ENCODE measurements around the gene ATP5F1E.

The ATP5F1E gene

DNA sequence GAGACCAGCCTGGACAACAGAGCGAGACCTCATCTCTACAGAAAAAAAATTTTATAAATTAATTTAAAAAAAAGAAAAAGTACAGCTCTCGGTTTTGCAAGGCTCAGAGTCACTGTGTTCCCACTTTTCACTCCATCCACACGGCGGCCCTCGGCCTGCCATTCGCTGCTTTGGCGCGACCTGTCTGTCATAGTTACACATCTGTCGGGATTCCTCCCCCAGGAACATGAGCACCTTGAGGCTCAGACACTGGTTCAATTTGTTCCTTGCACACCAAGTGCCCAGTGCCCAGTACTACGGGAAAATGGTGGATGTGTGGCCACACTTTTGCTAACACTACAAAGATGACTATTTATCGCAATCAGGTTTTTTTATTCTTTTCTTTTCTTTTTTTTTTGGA is 33.5 kb downstream of the ATP5F1E start:
- Histone ChIP-seq H3K4me1 (ENCODE audit: control insufficient read depth, insufficient read depth, low read length) (no peaks in the 10 kb centered on the region), H3K9ac (ENCODE audit: low read length) (no peak overlapping the region), H3K36me3 (ENCODE audit: control insufficient read depth, insufficient read depth, low read length) (peaks cover 42% of the 10 kb centered on the region), H3K4me3 (ENCODE audit: low read length) (no peak overlapping the region), H3K27me3 (ENCODE audit: control insufficient read depth, insufficient read depth, low read length) (no peaks in the 10 kb centered on the region), H3K27ac (ENCODE audit: low read depth, low read length) (no peak overlapping the region)

DNA sequence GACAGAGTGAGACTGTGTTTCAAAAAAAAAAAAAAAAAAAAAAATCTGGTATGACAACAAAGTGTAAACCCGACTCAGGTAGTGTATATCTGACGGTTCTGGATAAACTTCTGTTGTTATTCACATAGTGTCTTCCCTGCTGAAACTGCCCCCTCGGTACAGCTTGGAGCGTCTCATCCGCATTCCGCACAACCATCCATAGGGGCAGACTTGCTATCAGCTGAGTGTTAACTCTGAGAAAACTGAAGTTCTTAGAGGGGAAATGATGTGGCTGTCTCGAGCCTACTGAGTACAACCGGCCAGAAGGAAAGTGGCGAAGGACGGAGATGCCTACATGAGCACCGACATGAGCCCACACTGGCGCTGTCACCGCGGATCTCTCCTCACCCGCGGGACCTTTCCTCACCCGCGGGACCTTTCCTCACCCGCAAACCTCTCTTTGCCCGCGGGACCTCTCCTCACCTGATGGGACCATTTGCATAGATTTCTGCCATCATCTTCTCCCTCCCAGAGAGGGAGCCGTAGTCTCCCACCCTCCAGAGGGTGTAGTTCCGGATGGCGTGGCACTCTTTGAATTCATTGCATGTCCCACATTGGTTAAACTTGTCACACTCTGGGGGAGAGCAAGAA is 34.9 kb downstream of the ATP5F1E start:
- Histone ChIP-seq H3K27ac (ENCODE audit: low read depth, low read length) (no peak overlapping the region), H3K9ac (ENCODE audit: low read length) (no peak overlapping the region), H3K36me3 (ENCODE audit: control insufficient read depth, insufficient read depth, low read length) (peaks cover 35% of the 10 kb centered on the region), H3K27me3 (ENCODE audit: control insufficient read depth, insufficient read depth, low read length) (no peaks in the 10 kb centered on the region), H3K4me3 (ENCODE audit: low read length) (no peak overlapping the region), H3K4me1 (ENCODE audit: control insufficient read depth, insufficient read depth, low read length) (no peaks in the 10 kb centered on the region)

DNA sequence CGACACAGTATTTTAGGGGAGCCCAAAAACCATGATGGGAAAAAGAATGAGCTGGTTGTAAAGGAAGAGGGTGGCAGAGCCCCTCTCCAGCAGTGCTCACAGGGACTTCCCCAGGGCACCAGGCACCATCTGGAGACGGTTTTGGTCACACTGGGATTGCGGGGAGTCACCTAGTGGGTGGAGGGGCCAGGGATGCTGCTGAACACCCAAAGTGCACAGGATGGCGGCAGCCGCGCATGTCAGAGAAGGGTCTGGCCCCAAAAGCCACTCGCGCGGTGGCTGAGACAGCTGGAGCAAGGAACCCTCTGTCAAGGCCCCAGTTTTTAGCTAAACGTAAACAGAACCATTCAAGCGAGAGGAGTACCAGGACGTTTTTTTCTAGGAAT is 35.9 kb downstream of the ATP5F1E start:
- peaks cover 40% of the 10 kb centered on the region for H3K36me3 ChIP-seq (ENCODE audit: control insufficient read depth, insufficient read depth, low read length)

DNA sequence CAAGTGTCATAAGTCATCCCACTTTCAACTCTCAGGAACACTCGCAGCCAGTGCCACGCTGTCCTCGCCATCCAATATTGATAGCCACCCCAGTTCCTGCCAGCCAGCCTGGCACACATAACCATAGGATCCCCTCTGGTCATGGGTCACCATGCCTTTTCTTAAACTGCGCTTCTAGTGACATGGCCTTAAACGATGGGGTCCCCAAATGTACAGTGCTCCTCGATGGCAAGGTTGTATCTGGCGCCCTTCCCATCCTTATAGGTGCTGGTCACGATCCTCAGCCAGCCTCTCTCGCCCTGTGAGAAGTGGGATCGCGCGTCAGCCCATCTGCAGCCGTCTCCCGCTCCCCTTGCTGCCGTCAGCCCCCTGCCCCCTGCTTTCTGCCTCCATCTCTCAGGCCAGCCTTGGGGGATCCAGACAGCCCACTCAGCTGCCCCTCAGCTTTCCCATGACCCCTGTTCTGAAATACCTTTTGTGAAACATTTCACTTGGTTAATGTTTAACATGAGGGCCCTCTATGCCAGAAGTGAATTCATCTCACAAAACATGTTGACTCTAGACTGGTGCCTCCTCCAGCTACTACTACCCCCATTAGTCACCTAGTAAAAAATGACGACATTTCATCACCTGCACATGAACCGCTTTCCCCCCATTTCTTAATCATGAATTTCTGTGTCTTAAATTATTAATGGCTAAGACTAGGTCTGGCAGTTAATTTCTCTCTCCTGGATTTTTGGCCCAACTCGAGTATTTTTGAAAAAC is 36.5 kb downstream of the ATP5F1E start:
- no peak overlapping the region for H3K9ac ChIP-seq (ENCODE audit: low read length)
- no peaks in the 10 kb centered on the region for H3K27me3 ChIP-seq (ENCODE audit: control insufficient read depth, insufficient read depth, low read length)
- H3K36me3 ChIP-seq (ENCODE audit: control insufficient read depth, insufficient read depth, low read length): peaks cover 43% of the 10 kb centered on the region
- H3K4me3 ChIP-seq (ENCODE audit: low read length): no peak overlapping the region
- no peak overlapping the region for H3K27ac ChIP-seq (ENCODE audit: low read depth, low read length)
- H3K4me1 ChIP-seq (ENCODE audit: control insufficient read depth, insufficient read depth, low read length): no peaks in the 10 kb centered on the region

More for the DNA sequence above, 35.9 kb downstream of the ATP5F1E start:
- Histone ChIP-seq H3K27ac (ENCODE audit: low read depth, low read length) (no peak overlapping the region), H3K9ac (ENCODE audit: low read length) (no peak overlapping the region), H3K4me3 (ENCODE audit: low read length) (no peak overlapping the region), H3K27me3 (ENCODE audit: control insufficient read depth, insufficient read depth, low read length) (no peaks in the 10 kb centered on the region), H3K4me1 (ENCODE audit: control insufficient read depth, insufficient read depth, low read length) (no peaks in the 10 kb centered on the region)

DNA sequence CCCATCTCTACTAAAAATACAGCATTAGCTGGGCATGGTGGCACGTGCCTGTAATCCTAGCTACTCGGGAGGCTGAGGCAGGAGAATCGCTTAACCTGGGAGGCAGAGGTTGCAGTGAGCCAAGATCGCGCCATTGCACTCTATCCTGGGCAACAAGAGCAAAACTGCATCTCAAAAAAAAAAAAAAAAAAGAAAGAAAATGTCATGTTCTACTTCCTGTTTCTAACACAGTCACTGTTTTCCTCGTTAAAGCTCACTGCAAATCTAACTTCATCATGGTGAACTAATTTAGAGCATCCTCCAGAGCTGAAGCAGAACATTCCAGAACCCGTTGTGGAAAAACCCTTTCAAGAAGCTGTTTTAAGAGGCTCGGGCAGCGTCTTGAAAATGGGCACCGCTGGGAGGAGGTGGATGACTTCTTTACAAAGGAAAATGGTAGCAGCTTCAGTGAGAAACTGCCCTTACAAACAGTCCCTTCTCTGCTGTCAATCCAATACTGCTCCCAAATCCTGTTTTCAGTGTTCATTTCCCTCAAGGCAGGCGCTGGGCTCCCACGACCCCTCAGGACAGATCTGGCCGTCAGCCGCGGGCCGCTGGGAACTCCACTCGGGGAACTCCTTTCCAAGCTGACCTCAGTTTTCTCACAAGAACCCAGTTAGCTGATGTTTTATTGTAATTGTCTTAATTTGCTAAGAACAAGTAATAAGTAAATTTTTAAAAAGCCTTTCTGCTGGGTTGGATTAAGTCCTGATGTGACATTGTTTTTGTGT is 37.6 kb downstream of the ATP5F1E start:
- H3K4me1 ChIP-seq (ENCODE audit: control insufficient read depth, insufficient read depth, low read length): no peaks in the 10 kb centered on the region
- H3K27ac ChIP-seq (ENCODE audit: low read depth, low read length): no peak overlapping the region
- H3K36me3 ChIP-seq (ENCODE audit: control insufficient read depth, insufficient read depth, low read length): peaks cover 47% of the 10 kb centered on the region
- no peaks in the 10 kb centered on the region for H3K27me3 ChIP-seq (ENCODE audit: control insufficient read depth, insufficient read depth, low read length)
- no peak overlapping the region for H3K4me3 ChIP-seq (ENCODE audit: low read length)
- H3K9ac ChIP-seq (ENCODE audit: low read length): no peak overlapping the region

DNA sequence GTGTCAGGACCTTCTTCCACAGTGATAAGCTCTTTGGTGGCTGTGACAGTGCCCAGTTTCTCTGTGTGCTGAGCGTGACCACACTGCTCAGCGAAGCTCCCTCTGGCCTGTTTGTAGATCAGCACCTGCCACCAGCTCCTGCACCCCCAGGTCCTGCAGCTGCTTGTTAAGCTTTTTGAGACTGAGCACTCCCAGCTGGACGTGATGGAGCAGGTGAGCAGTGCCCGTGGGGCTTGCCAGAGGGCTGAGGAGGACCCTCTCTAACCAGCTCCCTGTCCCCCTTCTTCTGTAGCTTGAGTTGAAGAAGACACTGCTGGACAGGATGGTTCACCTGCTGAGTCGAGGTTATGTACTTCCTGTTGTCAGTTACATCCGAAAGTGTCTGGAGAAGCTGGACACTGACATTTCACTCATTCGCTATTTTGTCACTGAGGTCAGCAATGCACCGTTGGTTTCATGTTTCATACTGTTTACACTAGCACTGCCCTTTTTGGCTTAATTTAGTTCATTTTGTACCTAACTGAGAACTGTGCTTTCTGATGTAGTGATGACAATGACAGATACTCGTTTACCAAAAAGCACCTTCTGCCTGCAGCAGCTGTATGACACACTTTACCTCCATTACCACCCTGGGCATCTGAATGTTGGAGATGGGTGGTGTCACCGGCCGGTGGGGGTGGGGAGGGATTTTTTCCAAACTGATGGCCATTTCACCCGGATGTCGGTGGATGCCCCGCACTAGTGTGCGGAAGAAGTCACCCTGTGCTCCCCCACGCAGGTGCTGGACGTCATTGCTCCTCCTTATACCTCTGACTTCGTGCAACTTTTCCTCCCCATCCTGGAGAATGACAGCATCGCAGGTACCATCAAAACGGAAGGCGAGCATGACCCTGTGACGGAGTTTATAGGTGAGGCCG is 38.5 kb downstream of the ATP5F1E start:
- Histone ChIP-seq H3K4me3 (ENCODE audit: low read length) (no peak overlapping the region), H3K4me1 (ENCODE audit: control insufficient read depth, insufficient read depth, low read length) (no peaks in the 10 kb centered on the region), H3K27me3 (ENCODE audit: control insufficient read depth, insufficient read depth, low read length) (no peaks in the 10 kb centered on the region), H3K36me3 (ENCODE audit: control insufficient read depth, insufficient read depth, low read length) (peaks cover 49% of the 10 kb centered on the region), H3K27ac (ENCODE audit: low read depth, low read length) (no peak overlapping the region), H3K9ac (ENCODE audit: low read length) (no peak overlapping the region)

DNA sequence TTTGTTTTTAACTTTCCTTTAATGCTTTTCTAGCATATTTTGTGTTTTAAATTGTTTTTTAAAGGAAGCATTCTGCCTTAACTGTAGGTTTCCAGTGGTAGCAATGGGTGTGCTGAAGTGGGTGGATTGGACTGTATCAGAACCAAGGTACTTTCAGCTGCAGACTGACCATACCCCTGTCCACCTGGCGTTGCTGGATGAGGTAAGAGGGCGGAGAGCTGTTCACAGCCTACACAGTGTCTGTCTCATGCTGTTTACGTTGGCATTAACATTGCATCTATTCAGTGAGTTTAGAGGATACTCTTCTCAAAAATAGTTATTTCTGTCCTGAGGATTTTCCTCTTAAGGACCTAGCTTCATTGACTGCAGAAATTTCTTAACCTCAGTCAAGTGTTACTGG is 39.2 kb downstream of the ATP5F1E start:
- Histone ChIP-seq H3K27me3 (ENCODE audit: control insufficient read depth, insufficient read depth, low read length) (no peaks in the 10 kb centered on the region), H3K36me3 (ENCODE audit: control insufficient read depth, insufficient read depth, low read length) (peaks cover 55% of the 10 kb centered on the region), H3K9ac (ENCODE audit: low read length) (no peak overlapping the region), H3K4me1 (ENCODE audit: control insufficient read depth, insufficient read depth, low read length) (no peaks in the 10 kb centered on the region), H3K27ac (ENCODE audit: low read depth, low read length) (no peak overlapping the region), H3K4me3 (ENCODE audit: low read length) (no peak overlapping the region)

DNA sequence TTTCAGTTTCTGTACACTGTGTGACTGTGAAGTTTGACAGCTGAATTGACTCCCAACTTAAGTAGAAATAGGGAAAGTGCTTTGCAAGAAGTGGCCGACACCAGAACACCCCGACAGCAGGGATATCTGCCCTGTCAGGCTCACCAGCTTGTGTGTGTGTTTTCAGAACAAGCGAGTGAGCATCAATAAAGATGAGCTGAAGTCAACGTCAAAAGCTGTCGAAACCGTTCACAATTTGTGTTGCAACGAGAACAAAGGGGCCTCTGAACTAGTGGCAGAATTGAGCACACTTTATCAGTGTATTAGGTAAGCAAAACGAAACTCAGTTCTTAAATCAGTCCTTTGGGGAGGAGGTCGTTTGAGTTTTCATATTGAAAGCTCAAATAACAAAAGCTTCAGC is 40.4 kb downstream of the ATP5F1E start:
- H3K4me1 ChIP-seq (ENCODE audit: control insufficient read depth, insufficient read depth, low read length): no peaks in the 10 kb centered on the region
- H3K4me3 ChIP-seq (ENCODE audit: low read length): no peak overlapping the region
- H3K27me3 ChIP-seq (ENCODE audit: control insufficient read depth, insufficient read depth, low read length): no peaks in the 10 kb centered on the region
- no peak overlapping the region for H3K27ac ChIP-seq (ENCODE audit: low read depth, low read length)
- H3K36me3 ChIP-seq (ENCODE audit: control insufficient read depth, insufficient read depth, low read length): peaks cover 55% of the 10 kb centered on the region
- no peak overlapping the region for H3K9ac ChIP-seq (ENCODE audit: low read length)

DNA sequence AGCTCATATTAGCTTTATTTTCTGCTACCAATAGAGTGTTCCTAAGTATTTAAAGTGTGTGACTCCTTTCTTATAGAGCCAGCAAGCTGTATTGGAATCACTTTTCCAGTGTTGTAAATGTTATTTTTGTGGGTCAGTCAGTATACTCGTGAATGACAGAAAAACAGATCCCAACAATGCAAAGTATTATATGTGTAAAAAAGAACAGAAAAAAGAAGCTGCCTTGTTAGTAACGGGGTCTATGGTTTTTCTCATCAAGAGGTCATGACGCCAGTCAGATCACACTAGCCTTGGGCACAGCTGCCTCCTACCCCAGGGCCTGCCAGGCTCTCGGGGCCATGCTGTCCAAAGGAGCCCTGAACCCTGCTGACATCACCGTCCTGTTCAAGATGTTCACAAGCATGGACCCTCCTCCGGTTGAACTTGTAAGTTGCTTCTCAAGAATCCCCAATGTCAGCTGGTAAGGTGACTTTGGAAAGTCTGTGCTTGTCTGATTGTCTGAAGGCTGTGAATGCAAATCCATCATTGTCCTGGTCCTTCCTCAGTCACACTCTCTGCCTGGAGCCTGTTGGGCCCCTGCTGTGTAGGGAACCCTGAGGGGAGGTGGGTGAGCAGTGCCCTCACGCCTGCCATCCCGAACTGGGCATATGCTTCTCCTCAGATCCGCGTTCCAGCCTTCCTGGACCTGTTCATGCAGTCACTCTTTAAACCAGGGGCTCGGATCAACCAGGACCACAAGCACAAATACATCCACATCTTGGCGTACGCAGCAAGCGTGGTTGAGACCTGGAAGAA is 41.3 kb downstream of the ATP5F1E start:
- H3K36me3 ChIP-seq (ENCODE audit: control insufficient read depth, insufficient read depth, low read length): peaks cover 47% of the 10 kb centered on the region
- no peaks in the 10 kb centered on the region for H3K4me1 ChIP-seq (ENCODE audit: control insufficient read depth, insufficient read depth, low read length)
- H3K4me3 ChIP-seq (ENCODE audit: low read length): no peak overlapping the region
- no peak overlapping the region for H3K27ac ChIP-seq (ENCODE audit: low read depth, low read length)
- no peaks in the 10 kb centered on the region for H3K27me3 ChIP-seq (ENCODE audit: control insufficient read depth, insufficient read depth, low read length)
- H3K9ac ChIP-seq (ENCODE audit: low read length): no peak overlapping the region

DNA sequence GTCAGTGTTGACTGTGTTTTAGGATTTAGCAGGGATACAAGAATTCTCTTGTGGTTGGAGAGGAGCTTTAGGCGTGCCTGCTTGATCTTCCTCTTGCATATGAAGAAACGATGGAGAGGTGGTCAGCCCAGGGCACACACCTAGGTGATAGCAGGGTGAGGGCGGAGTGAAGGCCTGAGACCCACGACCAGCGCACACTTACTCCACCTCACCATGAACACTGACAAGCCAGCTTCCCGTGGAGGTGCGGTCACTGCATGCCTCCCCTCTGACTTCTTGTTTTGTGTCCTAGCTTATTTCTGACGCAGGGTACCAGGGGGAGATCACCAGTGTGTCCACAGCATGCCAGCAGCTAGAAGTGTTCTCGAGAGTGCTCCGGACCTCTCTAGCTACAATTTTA is 42.9 kb downstream of the ATP5F1E start:
- no peak overlapping the region for H3K27ac ChIP-seq (ENCODE audit: low read depth, low read length)
- H3K9ac ChIP-seq (ENCODE audit: low read length): no peak overlapping the region
- H3K27me3 ChIP-seq (ENCODE audit: control insufficient read depth, insufficient read depth, low read length): no peaks in the 10 kb centered on the region
- peaks cover 45% of the 10 kb centered on the region for H3K36me3 ChIP-seq (ENCODE audit: control insufficient read depth, insufficient read depth, low read length)
- no peak overlapping the region for H3K4me3 ChIP-seq (ENCODE audit: low read length)
- no peaks in the 10 kb centered on the region for H3K4me1 ChIP-seq (ENCODE audit: control insufficient read depth, insufficient read depth, low read length)

DNA sequence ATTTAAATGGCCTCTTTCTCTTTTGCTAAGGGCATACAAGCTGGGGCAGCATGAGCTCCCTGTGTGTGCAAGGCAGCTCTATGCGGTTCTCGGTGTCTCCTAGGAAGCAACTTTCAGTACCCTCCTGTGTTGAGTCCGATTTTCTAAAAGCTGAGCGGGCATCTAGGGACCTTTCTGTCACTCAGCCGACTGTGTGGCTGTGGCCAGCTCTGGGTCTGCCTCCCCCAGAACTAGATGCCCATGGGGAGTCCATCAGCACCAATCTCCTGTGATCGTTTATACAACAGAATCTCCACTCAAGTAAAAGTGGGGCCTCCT is 43.6 kb downstream of the ATP5F1E start:
- Histone ChIP-seq H3K27me3 (ENCODE audit: control insufficient read depth, insufficient read depth, low read length) (no peaks in the 10 kb centered on the region), H3K36me3 (ENCODE audit: control insufficient read depth, insufficient read depth, low read length) (peaks cover 39% of the 10 kb centered on the region), H3K4me1 (ENCODE audit: control insufficient read depth, insufficient read depth, low read length) (no peaks in the 10 kb centered on the region), H3K9ac (ENCODE audit: low read length) (no peak overlapping the region), H3K4me3 (ENCODE audit: low read length) (no peak overlapping the region), H3K27ac (ENCODE audit: low read depth, low read length) (no peak overlapping the region)
